GM18505 (cell line): Measurements from ENCODE around the gene BTK.

ENCODE experiments used
- ATAC-seq: cut with Tn5 transposase; IDR thresholded peaks from one replicate; pipeline ENCODE4 v1.9.1; 2021; ENCODE audit not compliant: unreplicated experiment
- POLR2A ChIP-seq: IDR thresholded peaks from 4 replicates; pipeline ENCODE4 v1.6.1; 2011; ENCODE audit warnings: borderline replicate concordance; ENCODE audit not compliant: insufficient read depth, insufficient read length; ENCODE audit errors: extremely low read depth

The BTK gene

DNA sequence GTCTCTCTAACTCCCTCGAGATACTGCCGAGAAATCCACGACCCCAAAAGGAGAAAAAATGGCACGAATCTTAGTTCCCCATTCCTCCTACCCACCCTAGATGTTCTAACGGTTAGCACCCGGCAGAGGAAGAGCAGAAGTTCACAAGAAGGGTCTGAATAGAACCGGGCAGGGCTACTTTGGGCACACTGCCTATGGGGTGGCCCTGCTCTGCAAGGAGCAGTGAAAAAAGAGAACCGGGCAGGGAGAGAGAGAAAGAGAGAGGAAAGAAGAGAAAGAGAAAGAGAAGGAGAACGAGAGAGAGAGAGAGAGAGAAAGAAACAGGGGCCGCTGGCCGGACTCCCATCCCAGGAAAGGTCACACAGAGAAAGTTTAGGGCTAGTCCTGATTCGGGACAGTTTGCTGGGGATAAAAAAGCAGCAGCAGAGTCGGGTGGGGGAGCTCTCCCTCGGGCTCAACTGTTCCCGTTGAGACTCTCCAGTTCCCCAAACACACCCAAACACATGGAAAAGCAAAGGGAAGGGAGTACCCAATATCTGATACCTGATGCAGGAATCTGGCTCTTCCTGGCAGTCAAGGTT, 21.3 kb upstream of the BTK start:
- ATAC-seq: no peak
- TF ChIP-seq POLR2A: no peak

GRCh38 chrX:101399825-101400224, 13.8 kb upstream of the BTK start:
- no peak for TF ChIP-seq POLR2A
- ATAC-seq: no peak

DNA sequence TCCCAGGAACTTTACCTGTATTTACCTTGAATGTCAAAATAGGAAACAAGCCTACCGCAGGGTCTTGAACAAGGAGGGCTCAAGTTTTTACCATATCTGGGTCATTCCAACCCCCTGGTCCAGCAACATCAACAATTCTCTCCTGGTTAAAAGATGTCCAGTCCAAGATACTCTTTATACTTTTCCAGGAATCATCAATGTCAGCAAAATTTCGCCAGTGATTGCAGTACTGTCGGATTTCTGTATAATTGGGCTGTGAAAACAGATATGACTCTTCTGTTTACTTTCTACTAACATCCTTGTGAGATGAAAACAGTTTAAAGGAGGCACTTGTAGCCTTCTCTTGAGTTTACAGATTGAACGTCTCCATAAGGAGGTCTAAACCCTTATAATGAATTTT, 12.7 kb upstream of the BTK start:
- ATAC-seq: no peak
- no peak for TF ChIP-seq POLR2A

DNA sequence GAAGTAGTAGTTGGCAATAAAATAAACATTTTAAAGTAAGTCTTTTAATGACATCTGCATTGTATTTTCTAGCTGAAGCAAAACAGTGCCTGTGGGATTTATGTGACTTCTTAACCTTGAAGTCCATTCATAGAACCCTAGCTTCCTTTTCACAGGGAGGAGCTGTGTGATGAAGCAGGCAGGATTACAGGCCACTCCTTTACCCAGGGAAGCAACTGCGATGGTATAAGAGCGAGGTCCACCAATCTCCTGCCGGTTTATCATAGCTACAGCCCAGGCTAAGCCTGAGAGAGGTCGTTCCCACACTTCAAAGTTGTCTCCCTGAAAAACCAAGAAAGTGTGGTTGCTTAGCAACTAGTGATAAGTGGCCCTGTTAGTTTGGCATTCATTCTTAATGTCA, 11.8 kb upstream of the BTK start:
- no peak for ATAC-seq
- no peak for TF ChIP-seq POLR2A

GRCh38 chrX:101395789-101396188, 9.8 kb upstream of the BTK start:
- no peak for TF ChIP-seq POLR2A
- no peak for ATAC-seq

GRCh38 chrX:101394372-101394771, 8.4 kb upstream of the BTK start:
- TF ChIP-seq POLR2A: no peak
- ATAC-seq: no peak

DNA sequence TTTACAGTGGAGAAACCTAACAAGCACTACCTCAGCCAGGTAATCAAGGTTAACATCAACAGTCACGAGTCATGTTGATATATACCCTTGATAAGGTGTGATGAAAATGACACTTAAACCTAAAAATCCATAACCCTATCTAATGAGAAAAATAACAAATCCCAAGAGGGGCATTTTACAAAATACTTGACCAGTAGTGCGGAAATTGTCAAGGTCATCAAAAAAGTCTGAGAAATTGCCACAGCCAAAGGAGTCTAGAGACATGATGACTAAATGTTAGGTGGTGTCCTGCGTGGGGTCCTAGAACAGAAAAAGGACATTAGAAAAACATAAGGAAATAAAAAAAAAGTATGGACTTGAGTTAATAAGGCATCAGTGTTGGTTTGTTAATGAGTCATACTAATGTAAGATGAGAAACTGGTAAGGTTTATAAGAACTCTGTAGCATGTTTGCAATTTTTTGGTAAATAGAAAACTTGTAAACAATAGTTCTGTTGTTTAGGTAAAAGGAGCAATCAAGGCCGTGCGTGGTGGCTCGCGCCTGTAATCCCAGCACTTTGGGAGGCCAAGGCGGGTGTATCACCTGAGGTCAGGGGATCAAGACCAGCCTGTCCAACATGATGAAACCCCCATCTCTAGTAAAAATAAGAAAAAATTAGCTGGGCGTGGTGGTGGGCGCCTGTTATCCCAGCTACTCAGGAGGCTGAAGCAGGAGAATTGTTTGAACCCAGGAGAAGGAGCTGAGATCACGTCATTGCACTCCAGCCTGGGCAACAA, 7.7 kb upstream of the BTK start:
- ATAC-seq: no peak
- no peak for TF ChIP-seq POLR2A

- ATAC-seq: no peak
- no peak for TF ChIP-seq POLR2A
These were observed 5.8 kb upstream of the BTK start for GRCh38 chrX:101391831-101392230.

- TF ChIP-seq POLR2A: peak; percentile 97
- ATAC-seq: peak; percentile 73
These were observed 4.9 kb upstream of the BTK start, which contains the start of gene RPL36A for GRCh38 chrX:101390664-101391525. Gene RPL36A (plus strand): TSS chrX:101391011. CDS start chrX:101391044, 33 bp downstream.

GRCh38 chrX:101388604-101389003, 2.6 kb upstream of the BTK start:
- no peak for ATAC-seq
- TF ChIP-seq POLR2A: no peak

- no peak for TF ChIP-seq POLR2A
- no peak for ATAC-seq
These were observed 523 bp upstream of the BTK start for GRCh38 chrX:101386542-101386885.

DNA sequence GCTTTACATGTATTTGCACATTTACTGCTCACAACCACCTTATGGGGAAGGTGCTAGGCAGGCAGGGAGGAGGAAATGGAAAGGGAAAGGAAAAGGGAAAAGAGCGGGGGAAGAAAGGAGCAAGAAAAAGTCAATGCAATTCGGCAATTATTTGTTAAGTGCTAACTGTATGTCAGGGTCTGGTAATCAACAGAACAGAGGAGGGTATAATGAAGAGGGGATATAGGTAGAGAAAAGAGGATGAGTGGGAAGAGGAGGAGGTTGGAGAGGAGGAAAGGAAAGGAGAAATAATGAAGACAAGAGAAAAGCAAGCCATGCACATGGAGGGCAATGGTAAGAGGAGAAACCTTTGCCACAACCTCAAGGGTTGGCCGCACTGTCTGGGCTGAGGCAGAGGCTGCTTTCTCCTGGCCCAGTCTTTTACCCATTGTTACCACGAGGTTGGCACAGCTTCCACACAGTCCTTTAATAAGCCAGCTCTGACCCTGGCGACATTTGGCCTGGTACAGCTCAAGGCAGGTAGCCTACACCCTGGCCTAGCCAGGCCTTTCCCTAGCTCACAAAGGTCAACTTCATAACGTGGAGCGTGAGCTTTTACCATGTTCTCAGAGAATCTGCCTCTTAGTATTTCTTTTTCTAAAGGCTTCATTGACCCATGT, 836 bp downstream of the BTK start:
- TF ChIP-seq POLR2A: no peak
- ATAC-seq: no peak

- peak; percentile 28 for TF ChIP-seq POLR2A
- ATAC-seq: peak; percentile 73
These were observed 2.2 kb downstream of the BTK start for GRCh38 chrX:101383679-101384205.
